ENCODE results near the gene ADAMTSL3. TPM values are rescaled to one million over a fixed set of nuclear protein-coding genes. Genes with fewer than 3 reads are reported as not detected.
A peak's percentile ranks its signal among the peaks of the same experiment; 100 is the strongest.

ADAMTSL3 gene
- polyA plus RNA-seq, 1 experiment: 0.05 TPM

- no peak for DNase-seq (ENCODE audit: low read depth, low spot score)
- H3K27me3 ChIP-seq (ENCODE audit: control insufficient read depth, insufficient read depth, low read length): peaks cover 2% of the 10 kb centered on the region
- TF ChIP-seq, protein P1, sequence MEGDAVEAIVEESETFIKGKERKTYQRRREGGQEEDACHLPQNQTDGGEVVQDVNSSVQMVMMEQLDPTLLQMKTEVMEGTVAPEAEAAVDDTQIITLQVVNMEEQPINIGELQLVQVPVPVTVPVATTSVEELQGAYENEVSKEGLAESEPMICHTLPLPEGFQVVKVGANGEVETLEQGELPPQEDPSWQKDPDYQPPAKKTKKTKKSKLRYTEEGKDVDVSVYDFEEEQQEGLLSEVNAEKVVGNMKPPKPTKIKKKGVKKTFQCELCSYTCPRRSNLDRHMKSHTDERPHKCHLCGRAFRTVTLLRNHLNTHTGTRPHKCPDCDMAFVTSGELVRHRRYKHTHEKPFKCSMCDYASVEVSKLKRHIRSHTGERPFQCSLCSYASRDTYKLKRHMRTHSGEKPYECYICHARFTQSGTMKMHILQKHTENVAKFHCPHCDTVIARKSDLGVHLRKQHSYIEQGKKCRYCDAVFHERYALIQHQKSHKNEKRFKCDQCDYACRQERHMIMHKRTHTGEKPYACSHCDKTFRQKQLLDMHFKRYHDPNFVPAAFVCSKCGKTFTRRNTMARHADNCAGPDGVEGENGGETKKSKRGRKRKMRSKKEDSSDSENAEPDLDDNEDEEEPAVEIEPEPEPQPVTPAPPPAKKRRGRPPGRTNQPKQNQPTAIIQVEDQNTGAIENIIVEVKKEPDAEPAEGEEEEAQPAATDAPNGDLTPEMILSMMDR (IDR thresholded peaks at IDR 0.05; ENCODE audit: low read depth, low read length): no peak
- no peaks in the 10 kb centered on the region for H3K9me3 ChIP-seq (ENCODE audit: control insufficient read depth, insufficient read depth, low read length)
- ChIA-PET POLR2A (no interaction called here), CTCF (interaction anchor here (0.6 to 1.7 kb wide), 3 partner anchors 8 to 768 kb away, joined by 3 to 7 read pairs (median 4); no protein-coding TSS in a partner anchor)
- no peak overlapping the region for H3K4me3 ChIP-seq (ENCODE audit: low read depth, low read length)
- H3K27ac ChIP-seq (ENCODE audit: low read depth, low read length): no peak overlapping the region
These were observed 362.4 kb downstream of the ADAMTSL3 start for GRCh38 chr15:84016371-84016770.

DNA sequence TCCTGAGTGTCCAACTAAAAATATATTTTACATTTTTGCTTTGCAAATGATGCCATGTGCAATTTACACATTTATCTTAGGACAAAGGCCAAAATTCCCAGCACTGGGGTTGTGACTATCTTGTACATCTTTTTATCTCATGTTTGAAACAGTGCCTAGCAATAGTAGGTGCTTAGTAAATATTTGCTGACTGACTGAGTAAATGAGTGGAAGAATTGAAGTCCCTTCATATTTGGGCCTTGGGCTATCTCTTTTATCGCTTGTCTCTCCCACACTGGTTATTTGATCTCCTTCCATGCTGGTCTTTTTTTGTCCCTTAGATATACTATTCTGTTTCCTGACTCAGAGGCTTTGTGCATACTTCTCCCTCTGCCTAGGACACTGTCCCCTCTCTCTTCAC is 368.6 kb downstream of the ADAMTSL3 start:
- H3K9me3 ChIP-seq (ENCODE audit: control insufficient read depth, insufficient read depth, low read length): no peaks in the 10 kb centered on the region
- no peak for DNase-seq (ENCODE audit: low read depth, low spot score)
- ChIA-PET POLR2A (no interaction called here), CTCF (interaction anchor here (1.5 to 2.9 kb wide), 4 partner anchors 282 to 457 kb away, joined by 3 to 18 read pairs (median 8); no protein-coding TSS in a partner anchor)
- TF ChIP-seq, protein P1 (IDR thresholded peaks at IDR 0.05; ENCODE audit: low read depth, low read length): no peak
- no peak overlapping the region for H3K27ac ChIP-seq (ENCODE audit: low read depth, low read length)
- no peak overlapping the region for H3K4me3 ChIP-seq (ENCODE audit: low read depth, low read length)
- peaks cover 5% of the 10 kb centered on the region for H3K27me3 ChIP-seq (ENCODE audit: control insufficient read depth, insufficient read depth, low read length)

GRCh38 chr15:84023636-84024035 is 369.7 kb downstream of the ADAMTSL3 start:
- Histone ChIP-seq H3K4me3 (ENCODE audit: low read depth, low read length) (no peak overlapping the region), H3K27me3 (ENCODE audit: control insufficient read depth, insufficient read depth, low read length) (peaks cover 5% of the 10 kb centered on the region), H3K27ac (ENCODE audit: low read depth, low read length) (no peak overlapping the region), H3K9me3 (ENCODE audit: control insufficient read depth, insufficient read depth, low read length) (no peaks in the 10 kb centered on the region)
- peak; percentile 2 for DNase-seq (ENCODE audit: low read depth, low spot score)
- TF ChIP-seq, protein P1 (IDR thresholded peaks at IDR 0.05; ENCODE audit: low read depth, low read length): peak; percentile 76
- POLR2A ChIA-PET: no interaction called here
- CTCF ChIA-PET: interaction anchor here (1.1 to 2.9 kb wide), 7 partner anchors 11 to 458 kb away, joined by 3 to 18 read pairs (median 5); no protein-coding TSS in a partner anchor

DNA sequence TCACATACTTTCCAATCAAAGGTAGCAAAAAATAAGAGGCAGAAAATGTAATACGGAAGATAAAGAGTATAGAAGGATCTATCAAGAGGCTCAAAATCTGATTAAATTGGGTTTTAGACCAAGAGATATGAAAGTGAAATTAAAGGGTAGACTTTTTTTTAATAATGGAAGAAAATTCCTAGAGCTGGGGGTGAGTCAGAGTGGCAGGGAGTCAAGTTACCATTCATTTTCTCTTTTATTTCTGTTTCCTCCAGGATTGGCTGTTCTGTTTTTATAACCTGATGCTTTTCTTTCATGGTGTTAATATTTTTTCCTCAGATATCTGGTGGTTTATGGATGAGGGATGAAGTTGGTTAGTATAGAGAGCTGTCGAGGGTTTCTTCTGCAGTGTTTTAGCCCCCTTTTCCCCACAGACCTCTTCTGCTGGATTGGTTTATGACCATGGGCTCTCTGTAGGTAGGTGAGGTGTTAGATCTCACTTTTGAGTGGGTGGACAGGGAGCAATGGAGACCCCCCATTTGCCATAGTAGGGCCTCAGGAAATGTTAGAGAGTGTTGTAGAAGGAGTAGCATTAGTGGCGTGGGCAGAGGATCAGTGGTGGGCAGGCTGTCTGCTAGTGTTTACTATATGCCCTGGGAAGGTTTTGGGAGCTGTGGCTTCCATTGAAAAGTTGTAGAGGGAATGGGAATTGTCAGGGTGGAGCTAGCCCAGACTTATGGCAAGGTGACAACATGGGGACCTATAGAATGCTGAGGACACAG is 380.1 kb downstream of the ADAMTSL3 start:
- TF ChIP-seq, protein P1 (IDR thresholded peaks at IDR 0.05; ENCODE audit: low read depth, low read length): no peak
- H3K27me3 ChIP-seq (ENCODE audit: control insufficient read depth, insufficient read depth, low read length): no peaks in the 10 kb centered on the region
- ChIA-PET CTCF (interaction anchor here (0.8 to 2.3 kb wide), 12 partner anchors 10 to 785 kb away, joined by 3 to 13 read pairs (median 4); no protein-coding TSS in a partner anchor), POLR2A (no interaction called here)
- DNase-seq (ENCODE audit: low read depth, low spot score): no peak
- H3K4me3 ChIP-seq (ENCODE audit: low read depth, low read length): no peak overlapping the region
- no peaks in the 10 kb centered on the region for H3K9me3 ChIP-seq (ENCODE audit: control insufficient read depth, insufficient read depth, low read length)
- no peak overlapping the region for H3K27ac ChIP-seq (ENCODE audit: low read depth, low read length)

All from AG04450 (cell line).